Fibroblast of skin of back (primary cell): ENCODE results near the gene UBQLN3. TPM values are rescaled to one million over a fixed set of nuclear protein-coding genes. Genes with fewer than 3 reads are reported as not detected.

Source experiments
- DNase-seq: peaks from one replicate; pipeline ENCODE4 v3.0.0-alpha.2; 2013
- polyA plus RNA-seq, 2 experiments: library from polyadenylated mRNA; unstranded; fragments of 120-200 nt; gene quantifications; one replicate each; pipeline ENCODE4 v1.2.1, GENCODE V29; 2013; ENCODE audit not compliant: insufficient read length in 2 of 2

UBQLN3 gene
- polyA plus RNA-seq (2013, experiment 1 of 2; ENCODE audit: insufficient read length): not detected
- polyA plus RNA-seq (2013, experiment 2 of 2; ENCODE audit: insufficient read length): not detected

DNA sequence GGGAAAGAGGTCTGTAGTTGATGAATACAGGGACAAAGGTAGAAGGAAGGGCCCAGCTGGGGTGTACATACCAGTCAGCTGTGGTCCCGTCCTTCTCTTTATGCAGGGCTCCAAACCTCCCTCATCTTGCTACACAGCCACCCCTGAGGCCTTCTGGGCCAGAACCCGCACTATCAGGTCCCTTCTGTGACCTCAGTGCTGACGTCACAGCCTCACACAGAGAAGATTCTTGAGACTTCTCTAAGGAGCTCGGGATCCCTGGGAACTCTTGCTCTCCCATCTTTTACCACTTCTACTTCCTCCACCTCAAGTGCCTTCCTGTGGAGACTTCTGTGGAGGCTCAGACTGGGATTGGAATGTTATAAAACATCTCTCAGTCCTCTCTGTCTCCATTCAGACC lies at the start of gene UBQLN3:
UBQLN3 (minus strand) TSS at position 155 of the 400 bp plus-strand sequence. CDS start 399 bp downstream, outside the sequence.
- DNase-seq: no peak

DNA sequence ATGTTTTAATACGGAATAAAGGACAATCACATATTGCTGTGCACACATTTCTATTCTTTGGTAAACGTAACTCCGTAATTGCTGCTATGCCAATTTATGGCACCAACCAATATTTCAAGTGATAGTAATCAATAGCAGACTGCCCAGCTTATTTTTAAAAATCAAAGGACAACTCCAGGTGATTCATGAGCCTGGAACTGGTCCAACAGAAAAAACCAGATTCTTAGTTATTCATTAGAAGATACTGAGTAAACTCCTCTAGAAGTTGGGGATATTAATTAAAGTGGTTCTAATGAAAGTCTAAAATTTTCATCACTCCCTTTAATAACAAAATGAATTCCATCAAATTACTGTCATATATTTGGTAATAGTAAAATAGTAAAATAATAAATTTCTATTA lies 48.0 kb upstream of the UBQLN3 start:
- DNase-seq: no peak

DNA sequence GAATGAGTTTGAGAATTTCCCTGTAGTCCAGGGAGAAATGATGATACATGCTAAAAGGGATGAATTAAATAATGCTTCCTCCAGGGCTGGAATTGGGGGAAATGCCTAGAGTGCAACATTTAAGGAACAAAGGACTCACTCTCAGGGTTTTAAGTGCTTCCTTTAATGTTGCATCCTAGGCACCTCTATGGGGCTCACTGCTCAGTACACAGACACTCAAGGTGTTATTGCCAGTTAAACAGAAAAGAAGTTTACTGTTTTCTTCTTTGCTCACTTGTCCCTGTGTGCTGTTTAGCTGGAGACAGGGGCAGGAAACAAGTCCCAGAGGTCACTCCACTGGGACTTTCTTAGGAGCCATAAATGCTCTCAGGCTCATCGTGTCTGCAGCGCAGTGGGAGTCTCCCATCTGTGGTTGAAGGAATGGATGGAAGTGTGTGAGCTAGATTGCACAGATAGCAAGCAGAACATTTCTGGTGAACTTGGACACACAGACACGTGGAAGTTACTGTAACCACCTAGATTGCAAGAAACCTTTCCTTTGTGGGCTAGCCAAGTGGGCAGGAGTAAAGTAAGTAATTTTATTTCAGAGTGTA lies 46.9 kb upstream of the UBQLN3 start:
- DNase-seq: no peak

DNA sequence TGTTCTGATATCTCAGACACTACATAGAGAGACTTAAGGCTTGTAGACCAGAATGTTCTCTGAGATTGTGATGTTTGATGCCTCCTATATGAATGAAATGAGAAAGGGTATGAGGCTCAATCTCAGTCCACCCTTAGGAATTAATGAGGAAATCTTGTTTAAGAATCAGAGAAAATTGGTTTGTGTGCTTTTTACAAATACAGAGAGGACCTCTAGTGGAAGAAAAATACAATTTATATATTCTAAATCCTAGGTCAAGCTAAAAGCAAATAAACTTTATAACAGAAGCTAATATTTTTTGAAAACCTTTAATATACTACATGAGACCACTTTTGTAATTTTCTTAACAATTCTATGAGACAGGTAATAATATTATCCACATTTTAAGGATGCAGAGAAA lies 43.6 kb upstream of the UBQLN3 start:
- no peak for DNase-seq

DNA sequence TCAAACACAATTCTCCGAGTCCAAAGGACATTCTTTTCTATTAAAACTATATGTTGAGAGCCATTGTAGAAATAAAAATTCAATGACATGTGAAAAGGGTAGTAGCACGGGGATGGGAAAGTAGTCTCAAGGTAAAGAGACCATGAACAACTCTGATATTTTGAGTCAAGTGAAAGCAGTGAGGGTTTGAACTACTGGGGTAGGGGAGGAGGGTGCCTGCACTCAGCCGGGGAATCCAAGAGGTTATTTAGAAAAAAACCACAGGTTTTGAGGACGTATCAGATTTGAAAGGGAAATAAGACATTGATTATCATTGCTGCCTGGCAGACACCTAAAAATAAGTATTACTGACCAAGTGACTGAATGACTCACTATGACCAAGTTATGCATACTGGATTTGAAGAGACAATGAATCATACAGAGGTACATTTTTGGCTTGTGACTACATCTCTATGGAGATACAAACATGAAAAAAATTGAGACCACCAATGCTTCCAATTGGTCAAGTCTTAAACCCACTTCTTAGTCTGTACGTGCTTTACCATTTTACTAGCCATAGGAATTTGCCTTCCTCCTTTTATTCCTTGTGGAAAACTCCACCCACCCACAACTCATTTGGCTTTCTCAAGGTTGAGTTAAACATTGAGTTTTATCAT lies 40.8 kb upstream of the UBQLN3 start:
- peak; percentile 94 for DNase-seq

DNA sequence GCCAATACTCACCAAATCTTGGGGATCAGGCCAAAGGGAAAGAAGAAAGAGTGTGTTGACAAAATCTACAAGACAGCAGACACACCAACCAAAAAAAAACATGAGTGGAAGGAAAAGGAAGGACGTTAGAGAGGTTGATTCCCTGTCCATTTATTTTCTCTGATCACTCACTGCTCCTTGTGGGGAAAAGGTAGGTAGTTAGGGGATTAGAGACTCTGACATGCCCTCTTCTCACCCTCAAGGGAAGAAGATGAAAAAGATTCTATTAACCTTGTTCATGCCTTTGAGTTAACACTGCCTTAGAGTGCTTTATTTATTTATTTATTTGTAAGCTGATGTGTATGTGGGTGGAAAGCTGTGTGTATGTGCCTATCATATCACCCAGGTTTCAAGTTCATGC lies 38.7 kb upstream of the UBQLN3 start, which contains the start of gene OR52H1:
OR52H1 (minus strand) TSS at position 101 of the 400 bp plus-strand sequence. CDS start 3,035 bp downstream, outside the sequence.
- DNase-seq: no peak

DNA sequence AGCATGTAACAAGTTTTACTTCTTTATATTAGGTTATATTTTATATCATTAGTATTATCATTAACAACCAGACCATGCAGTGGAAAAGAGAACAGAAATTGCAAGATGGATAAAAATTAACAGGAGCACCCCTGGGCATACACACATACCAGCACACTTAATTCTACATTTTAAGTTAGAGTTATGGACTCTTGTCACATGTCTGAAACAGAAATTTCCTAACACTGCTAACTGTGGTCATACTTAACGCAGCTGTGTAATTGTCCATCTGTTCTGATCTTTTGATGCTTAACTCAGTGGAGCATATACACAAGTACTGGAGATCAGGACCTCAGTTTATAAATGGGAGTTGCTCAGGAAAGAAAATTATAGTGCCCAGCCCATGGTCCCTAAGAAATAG lies 38.2 kb upstream of the UBQLN3 start:
- DNase-seq: no peak

DNA sequence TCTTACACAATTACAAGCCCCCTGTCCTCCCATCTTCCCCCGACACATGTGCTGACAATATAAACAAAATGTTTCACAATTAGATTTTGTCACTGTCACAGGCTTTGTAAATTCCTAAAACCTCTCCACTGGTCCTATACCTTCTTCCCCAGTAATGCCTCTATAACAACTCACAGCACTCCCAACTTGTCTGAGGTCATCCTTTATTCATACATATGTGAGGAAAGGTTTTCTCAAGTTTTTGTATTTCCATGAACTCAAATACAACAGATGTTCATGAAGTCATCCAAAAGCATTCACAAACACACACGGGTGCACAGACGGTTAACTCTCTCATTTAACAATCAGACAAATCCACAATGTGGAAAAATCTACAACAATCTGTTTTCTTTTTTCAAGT lies 36.7 kb upstream of the UBQLN3 start:
- peak; percentile 56 for DNase-seq

DNA sequence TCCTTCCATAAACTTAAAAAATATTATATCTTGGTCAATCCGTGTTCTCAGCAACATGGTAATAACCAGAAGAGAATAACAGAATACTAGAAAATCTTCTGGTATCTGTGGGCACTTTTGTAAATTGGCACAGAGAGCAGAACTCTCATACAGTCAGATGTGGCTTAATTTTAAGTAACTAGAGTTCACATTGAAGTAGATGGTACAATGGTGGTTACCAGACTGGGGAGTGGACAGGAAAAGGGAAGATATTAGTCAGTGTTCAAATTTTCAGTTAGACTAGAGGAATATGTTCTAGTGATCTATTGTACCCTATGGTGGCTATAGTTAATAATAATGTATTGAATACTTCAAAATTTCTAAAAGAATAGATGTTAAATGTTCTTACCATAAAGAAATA lies 31.7 kb upstream of the UBQLN3 start:
- DNase-seq: no peak

DNA sequence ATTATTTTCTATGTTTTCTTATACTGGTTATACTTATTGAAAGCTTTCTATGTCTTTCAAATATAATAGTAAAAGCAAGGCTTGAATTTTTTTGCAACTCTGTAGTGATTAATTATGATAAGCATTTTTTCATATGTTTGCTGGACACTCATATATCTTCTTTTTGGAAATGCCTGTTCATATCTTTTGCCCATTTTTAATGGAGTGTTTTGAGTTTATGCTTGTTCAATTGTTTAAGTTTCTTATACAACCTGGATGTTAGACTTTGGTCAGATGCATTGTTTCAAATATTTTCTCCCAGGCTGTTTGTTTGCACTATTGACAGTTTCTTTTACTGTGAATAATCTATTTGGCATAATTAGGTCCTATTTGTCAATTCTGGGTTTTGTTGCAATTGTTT lies 26.7 kb upstream of the UBQLN3 start:
- DNase-seq: no peak

DNA sequence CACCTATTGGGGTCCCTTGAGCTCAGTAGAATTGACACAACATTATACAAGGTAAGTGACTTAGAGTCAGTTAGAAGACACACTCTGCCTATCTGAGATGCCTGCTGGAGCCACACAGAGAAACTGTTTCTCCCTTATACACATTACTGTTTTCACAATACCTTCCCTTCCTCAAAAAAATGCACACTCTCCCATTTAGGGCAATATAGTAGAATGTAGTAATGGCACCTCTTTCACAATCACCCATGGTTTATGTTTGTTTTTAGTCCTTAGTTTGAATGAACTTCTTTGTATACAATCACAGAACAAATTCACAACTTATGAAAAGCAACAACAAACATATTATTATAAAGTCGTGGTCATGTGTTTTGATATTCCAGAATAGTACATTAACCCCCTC lies 24.3 kb upstream of the UBQLN3 start:
- DNase-seq: no peak

DNA sequence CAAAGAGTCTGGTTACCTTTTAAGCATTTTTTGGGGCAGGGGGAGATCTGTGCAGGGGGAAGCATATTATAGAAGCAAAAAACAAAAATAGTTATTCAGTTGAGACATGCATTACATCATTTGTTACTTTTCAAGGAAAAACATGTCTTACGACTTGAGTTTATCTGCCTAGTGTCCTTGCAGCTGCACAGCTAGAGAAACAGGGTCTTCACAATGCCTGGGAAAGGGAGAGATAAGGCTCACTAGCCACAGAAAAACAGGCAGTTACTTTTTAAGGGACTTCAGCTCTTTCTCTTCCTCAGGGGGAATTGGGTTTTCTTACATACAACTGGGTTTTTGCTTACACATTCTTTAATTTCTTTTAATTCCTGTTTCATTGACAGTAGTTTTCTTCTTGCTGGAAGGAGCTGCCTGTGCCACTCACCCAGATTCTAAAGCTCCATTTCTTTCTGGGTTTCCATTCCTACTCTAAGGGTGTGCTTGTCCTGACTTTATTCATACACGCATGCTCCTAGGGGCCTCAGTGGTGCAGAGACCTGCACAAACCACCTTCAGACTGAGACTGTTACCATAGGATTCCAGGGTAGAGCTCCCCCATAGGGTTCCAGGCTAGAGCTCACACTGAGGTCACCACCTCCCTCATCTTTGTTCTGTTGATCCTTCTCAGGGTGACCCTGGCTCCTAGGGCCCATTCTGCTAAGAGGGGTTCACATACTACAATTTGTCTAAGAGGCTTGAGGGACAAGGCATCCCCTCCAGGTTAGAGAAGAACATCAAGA lies 21.5 kb upstream of the UBQLN3 start:
- DNase-seq: no peak

DNA sequence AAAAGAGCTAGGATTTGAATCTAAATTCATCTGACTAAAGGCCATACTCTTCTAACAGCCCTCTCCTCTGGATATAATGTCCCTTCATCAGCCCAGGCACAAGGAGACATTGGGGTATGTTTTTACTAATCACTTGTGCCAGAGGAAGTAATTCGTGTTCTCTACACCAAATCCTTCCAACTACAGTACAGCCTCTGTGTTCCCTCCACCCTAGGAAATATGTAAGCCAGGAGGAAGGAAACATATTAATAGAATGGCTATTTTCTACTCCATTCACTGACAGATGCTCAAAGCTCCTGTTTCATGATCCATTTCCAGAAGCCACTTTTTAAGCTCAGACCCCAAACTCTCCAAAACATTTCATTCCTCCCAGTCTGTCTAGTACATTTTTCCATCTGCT lies 18.7 kb upstream of the UBQLN3 start:
- no peak for DNase-seq

DNA sequence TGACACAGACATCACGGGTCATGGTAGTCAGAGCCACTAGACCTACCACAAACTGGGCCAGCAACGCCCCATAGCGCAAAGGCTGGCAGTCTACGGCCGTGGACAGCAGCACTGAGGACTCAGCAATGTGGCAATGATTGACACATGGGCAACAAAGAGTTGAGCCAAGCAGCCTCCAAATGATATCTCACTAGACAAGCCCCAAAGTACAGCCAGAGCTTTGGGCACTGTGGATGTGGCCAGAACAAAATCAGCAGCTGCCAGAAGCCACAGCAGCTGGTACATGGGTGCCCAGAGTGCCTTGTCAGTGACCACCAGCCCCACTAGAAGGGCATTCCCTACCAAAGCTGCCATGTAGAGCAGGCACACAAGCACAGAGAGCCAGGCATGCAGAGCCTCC lies 18.0 kb upstream of the UBQLN3 start:
- DNase-seq: no peak

DNA sequence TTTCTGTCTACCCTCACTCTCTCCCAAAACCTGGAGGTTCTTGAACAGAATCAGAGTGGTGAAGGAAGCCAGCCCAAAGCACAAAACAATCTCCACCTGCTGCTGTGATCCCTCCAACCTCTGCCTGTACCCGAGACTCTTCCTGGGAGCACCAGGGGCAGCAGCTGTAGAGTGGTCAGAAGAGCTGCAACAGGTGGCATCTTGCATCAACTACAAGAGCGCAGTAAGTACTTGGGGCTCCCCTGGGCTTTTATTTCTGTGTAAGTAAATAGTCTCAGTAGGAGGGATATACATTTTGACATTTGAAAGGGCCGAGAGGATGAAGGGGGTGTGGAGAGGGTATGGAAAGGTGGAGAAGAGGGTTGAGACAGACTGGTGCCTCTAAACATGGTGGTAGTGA lies 15.0 kb upstream of the UBQLN3 start:
- DNase-seq: no peak

DNA sequence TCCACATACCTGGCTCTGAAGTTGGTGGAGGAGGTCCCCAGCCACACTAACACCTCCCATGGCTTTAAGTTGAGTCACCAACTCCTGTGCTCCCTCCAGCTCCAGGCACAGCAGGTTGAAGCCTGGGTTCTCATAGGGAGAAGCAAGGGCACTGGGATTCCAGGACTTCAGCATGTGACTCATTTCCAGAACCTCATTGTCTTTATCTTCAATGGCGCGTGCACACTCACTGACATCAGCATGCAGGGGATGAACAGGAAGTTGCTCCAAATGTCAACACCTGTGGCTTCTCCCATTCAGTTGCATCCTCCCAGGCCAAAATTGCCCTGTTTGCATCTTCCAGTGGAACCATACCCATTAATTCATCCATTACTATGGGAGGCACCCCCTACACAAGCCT lies 12.6 kb upstream of the UBQLN3 start:
- DNase-seq: no peak

DNA sequence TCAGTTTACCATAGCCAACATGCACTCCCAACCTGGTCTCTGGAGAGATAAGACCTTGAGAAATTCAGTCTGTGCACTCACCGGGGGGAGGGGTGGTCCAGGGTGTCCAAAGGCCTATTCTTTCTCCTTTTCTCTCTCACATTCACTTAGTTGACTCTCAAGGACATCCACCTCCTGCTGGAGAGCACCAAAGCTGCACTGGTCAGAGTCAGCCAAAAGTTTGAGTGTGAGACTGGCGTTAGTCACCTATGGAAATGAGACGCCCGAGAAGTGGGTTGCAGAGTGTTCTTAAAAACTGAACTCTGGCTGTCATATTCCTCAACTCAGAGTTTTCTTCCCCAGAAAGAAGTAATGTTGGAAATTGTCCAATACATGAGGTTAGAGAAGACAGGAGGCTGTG lies 11.8 kb upstream of the UBQLN3 start:
- no peak for DNase-seq

DNA sequence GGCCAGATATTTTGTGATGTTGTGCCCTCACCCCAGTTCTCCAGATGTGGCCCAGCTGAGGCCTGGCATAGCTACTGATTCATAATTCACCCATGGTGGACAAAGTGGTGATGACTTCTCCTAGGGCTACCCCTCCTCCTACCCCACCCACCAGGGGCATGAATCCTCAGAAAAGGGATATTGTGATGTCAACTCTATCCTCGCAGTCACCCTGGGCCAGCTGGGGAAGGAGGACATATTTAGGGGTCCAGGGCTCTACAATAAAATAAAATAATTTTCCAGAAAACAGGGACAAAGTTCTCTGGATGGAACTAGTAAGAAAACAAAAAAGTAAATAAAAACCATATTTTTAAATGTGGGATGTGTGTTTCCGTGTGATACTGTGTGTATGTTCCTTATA lies 6.8 kb upstream of the UBQLN3 start, which contains the start of gene UBQLNL:
UBQLNL (minus strand) TSS at position 101 of the 400 bp plus-strand sequence. CDS start 258 bp downstream, outside the sequence.
- DNase-seq: no peak

DNA sequence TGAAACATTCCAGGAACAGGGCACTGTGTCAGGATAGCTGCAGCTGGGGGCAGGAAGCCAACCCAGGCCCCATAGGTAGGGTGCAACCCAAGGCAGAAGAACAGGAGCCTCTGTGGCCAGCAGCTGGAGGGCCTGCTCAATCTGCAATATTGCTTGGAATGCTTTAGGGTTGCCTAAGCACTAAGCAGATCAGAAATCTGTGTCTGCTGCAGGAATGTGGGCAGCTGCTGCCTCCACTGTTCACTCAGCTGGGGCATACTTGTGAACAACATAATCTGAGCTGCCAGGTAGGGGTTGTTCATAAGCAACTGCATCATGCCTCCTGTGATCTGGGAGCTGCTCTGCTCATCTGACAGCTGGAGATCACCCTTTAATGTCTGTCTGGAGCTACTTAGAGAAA lies 5.1 kb upstream of the UBQLN3 start:
- DNase-seq: no peak

DNA sequence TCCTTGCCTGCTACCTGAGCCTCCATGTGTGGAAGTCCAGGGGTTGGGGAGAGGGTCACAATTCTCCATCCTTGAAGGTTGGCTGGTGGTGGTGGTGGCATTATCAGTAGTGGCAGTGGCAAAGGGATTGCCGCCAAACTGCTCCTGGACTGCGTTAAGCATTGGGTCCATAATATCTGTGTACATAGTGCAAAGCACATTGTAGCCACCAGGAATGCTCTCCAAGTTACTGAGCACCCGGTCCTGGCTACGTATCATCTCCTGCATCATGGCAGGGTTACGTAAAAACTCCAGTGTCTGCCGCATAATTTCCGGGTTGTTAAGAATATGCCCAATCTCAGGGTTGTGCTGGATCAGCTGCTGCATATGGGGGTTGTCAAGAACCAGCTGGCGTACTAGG lies 1.2 kb downstream of the UBQLN3 start:
- DNase-seq: no peak

DNA sequence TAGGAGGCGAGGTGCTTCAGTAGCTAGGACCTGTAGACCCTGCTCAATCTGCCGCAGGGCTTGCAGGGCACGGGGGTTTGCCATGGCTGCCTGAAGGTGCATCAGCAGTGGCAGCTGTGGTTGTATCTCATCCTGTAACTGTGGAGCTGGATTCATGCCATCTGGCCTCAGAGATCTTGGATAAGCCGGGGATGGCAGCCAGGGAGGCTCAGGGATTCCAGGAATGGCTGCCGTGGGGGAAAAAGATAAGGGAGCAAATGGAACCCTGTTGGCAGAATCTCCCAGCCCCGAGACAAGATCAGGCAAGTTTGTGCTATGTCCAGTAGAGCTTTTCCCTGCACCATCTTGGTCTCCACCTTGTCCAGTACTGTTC lies 1.8 kb downstream of the UBQLN3 start:
- no peak for DNase-seq

DNA sequence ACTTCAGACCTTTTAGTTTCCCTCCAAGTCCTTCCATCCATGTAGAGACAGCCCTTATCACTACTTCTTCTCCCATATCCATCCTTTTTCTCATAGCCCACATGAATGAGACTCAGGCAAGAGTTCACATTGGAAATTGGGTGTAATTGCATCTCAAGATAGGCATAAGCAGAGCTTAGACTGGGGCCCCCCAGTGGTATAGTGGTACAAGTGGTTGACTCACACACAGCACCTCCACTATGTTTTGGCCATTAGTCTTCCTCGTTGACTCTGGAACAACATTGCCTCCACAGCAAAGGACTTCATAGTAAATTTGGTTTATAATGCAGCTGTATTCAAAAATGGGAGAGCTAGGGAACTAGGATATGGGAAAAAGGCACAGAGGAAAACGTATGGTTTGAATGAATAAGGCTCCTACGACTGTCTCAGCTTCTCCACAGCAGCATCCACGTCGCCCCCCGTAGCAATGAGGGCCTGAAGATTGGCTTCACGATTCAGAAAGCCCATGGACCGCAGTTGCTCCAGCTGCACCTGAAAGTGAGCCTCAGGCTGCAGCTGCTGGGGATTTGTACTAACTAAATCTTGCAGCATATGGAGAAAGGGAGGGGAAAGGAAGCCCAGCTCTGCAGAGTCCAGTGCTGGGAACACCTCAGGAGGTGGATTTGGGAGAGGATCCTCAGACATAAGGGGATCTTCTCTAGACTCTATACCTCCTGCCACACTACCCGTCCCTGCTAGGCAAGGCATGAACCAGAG lies 2.4 kb downstream of the UBQLN3 start:
- DNase-seq: no peak
